ENCODE results near the gene HOXD9. TPM values are rescaled to one million over a fixed set of nuclear protein-coding genes. Genes with fewer than 3 reads are reported as not detected.
A peak's percentile ranks its signal among the peaks of the same experiment; 100 is the strongest.

Gene HOXD9
- total RNA-seq, 1 experiment from 2014 or later = not detected

GRCh38 chr2:176103742-176104315 is 18.7 kb upstream of the HOXD9 start:
- intact Hi-C loops (cut with micrococcal nuclease; ENCODE audit: unreplicated experiment) = no loop called here
- peaks cover 49% of the 10 kb centered on the region for H3K27me3 Mint-ChIP-seq (ENCODE audit: insufficient read depth, unreplicated experiment)
- H3K4me1 Mint-ChIP-seq (ENCODE audit: low read depth, unreplicated experiment) = peaks cover 15% of the 10 kb centered on the region
- no peaks in the 10 kb centered on the region for H3K9me3 Mint-ChIP-seq (ENCODE audit: unreplicated experiment)
- Histone ChIP-seq H3K27me3 (replicated peaks; ENCODE audit: control insufficient read depth, insufficient read depth, low read length) (peaks cover 10% of the 10 kb centered on the region), H3K4me3 (ENCODE audit: low read depth, low read length) (no peak overlapping the region), H3K9me3 (no peaks in the 10 kb centered on the region), H3K4me1 (peaks cover 15% of the 10 kb centered on the region), H3K36me3 (ENCODE audit: control insufficient read depth, insufficient read depth, low read length) (no peaks in the 10 kb centered on the region)
- H3K36me3 Mint-ChIP-seq (ENCODE audit: insufficient read depth, unreplicated experiment) = no peaks in the 10 kb centered on the region
- H3K27ac Mint-ChIP-seq (ENCODE audit: unreplicated experiment) = no peak overlapping the region
- no peak overlapping the region for H3K4me3 Mint-ChIP-seq (ENCODE audit: unreplicated experiment)
- TF ChIP-seq, protein P1, sequence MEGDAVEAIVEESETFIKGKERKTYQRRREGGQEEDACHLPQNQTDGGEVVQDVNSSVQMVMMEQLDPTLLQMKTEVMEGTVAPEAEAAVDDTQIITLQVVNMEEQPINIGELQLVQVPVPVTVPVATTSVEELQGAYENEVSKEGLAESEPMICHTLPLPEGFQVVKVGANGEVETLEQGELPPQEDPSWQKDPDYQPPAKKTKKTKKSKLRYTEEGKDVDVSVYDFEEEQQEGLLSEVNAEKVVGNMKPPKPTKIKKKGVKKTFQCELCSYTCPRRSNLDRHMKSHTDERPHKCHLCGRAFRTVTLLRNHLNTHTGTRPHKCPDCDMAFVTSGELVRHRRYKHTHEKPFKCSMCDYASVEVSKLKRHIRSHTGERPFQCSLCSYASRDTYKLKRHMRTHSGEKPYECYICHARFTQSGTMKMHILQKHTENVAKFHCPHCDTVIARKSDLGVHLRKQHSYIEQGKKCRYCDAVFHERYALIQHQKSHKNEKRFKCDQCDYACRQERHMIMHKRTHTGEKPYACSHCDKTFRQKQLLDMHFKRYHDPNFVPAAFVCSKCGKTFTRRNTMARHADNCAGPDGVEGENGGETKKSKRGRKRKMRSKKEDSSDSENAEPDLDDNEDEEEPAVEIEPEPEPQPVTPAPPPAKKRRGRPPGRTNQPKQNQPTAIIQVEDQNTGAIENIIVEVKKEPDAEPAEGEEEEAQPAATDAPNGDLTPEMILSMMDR (IDR thresholded peaks at IDR 0.05; ENCODE audit: insufficient read depth in 1 of 2, low read depth in 1 of 2, low read length in 1 of 2, severe bottlenecking in 1 of 2, unreplicated experiment in 1 of 2) = no peak
- CTCF ChIA-PET = no interaction called here
- POLR2A ChIA-PET = no interaction called here
- DNase-seq = no peak
- BruUV-seq (replicated peaks) = no TSS peak

DNA sequence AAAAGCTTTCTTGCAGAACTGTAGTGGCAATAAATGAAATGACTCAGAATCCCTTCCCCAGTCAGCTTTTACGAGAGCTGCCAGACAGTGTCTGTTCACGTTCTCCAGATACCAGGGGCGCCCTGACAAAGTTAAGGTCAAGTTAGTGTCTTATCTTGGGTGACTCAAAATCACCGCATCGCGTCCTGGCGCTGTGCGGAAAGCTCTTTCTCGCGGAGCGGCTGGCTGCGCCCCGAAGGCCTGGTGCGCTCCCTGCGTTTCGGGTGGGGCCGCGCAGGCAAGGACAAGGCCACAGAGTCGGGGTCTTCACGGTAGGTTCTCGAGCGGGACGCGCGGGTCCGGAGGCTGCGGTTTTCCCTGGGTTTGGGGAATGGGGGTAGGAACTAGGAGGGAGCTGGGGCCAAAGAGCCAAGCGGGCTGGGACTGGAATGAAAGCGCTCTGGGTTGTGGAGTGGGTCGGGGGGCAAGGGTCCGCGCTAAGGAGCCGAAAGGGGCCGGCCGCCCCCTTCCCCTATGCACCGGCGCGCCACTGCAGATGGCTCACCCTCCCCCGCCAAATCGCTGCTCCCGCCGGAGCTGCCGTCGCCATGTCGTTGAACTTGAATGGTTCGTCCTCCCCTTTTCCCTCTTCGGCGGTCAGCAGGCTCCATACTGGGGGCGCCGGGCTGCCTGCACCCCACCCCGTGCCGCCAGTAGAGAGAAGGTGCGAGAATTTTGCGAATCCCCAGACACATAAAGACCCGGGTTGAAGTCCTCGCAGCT is 18.0 kb upstream of the HOXD9 start:
- POLR2A ChIA-PET = no interaction called here

DNA sequence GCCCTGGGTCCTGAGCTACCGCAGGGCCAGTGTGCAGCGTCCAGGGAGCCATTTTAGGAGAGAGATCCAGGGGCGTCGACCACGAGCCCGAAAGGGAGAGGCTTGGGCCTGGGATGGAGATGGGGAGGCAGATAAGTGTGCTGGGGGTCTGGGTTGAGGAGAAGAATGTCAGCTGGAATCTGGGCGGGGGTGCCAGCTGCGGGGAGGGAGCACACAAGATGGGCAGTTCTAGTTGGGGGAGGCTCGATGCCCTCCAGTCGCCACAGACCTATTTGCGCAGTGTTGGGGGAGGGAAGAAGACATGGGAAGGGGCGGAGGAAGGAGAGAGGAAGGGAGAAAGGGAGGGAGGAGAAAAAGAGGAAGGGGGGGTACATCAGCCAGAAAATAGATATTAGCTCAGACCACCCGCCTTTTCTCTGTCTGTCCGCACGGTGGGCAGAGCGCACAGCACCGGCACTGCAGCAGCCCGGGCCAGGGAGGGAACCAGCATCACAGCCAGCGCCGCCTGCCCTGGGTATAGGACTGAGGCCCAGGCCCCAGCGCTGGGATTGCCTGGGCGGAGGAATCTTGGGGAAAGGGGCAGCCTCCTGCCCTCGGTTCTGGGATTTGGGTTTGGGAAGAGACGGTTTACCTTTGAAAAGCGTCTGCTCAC is 17.3 kb upstream of the HOXD9 start:
- ChIA-PET CTCF (no interaction called here), POLR2A (no interaction called here)
- H3K4me1 ChIP-seq = peaks cover 15% of the 10 kb centered on the region
- intact Hi-C loops (cut with micrococcal nuclease; ENCODE audit: unreplicated experiment) = no loop called here
- no TSS peak for BruUV-seq (replicated peaks)
- H3K36me3 ChIP-seq (ENCODE audit: control insufficient read depth, insufficient read depth, low read length) = no peaks in the 10 kb centered on the region
- no peaks in the 10 kb centered on the region for H3K9me3 ChIP-seq
- Mint-ChIP-seq H3K9me3 (ENCODE audit: unreplicated experiment) (no peaks in the 10 kb centered on the region), H3K27me3 (ENCODE audit: insufficient read depth, unreplicated experiment) (peaks cover 60% of the 10 kb centered on the region), H3K4me1 (ENCODE audit: low read depth, unreplicated experiment) (peaks cover 15% of the 10 kb centered on the region), H3K4me3 (ENCODE audit: unreplicated experiment) (peak overlapping the region; percentile 23), H3K36me3 (ENCODE audit: insufficient read depth, unreplicated experiment) (no peaks in the 10 kb centered on the region), H3K27ac (ENCODE audit: unreplicated experiment) (no peak overlapping the region)
- H3K27me3 ChIP-seq (replicated peaks; ENCODE audit: control insufficient read depth, insufficient read depth, low read length) = peaks cover 10% of the 10 kb centered on the region
- TF ChIP-seq, protein P1 (IDR thresholded peaks at IDR 0.05; ENCODE audit: insufficient read depth in 1 of 2, low read depth in 1 of 2, low read length in 1 of 2, severe bottlenecking in 1 of 2, unreplicated experiment in 1 of 2) = no peak
- DNase-seq = no peak
- H3K4me3 ChIP-seq (ENCODE audit: low read depth, low read length) = no peak overlapping the region

More for the DNA sequence above, 18.0 kb upstream of the HOXD9 start:
- Mint-ChIP-seq H3K27ac (ENCODE audit: unreplicated experiment) (no peak overlapping the region), H3K36me3 (ENCODE audit: insufficient read depth, unreplicated experiment) (no peaks in the 10 kb centered on the region), H3K4me1 (ENCODE audit: low read depth, unreplicated experiment) (peaks cover 15% of the 10 kb centered on the region), H3K27me3 (ENCODE audit: insufficient read depth, unreplicated experiment) (peaks cover 53% of the 10 kb centered on the region), H3K4me3 (ENCODE audit: unreplicated experiment) (peak overlapping the region; percentile 23), H3K9me3 (ENCODE audit: unreplicated experiment) (no peaks in the 10 kb centered on the region)
- H3K36me3 ChIP-seq (ENCODE audit: control insufficient read depth, insufficient read depth, low read length) = no peaks in the 10 kb centered on the region
- H3K4me3 ChIP-seq (ENCODE audit: low read depth, low read length) = no peak overlapping the region
- no peaks in the 10 kb centered on the region for H3K9me3 ChIP-seq
- peaks cover 10% of the 10 kb centered on the region for H3K27me3 ChIP-seq (replicated peaks; ENCODE audit: control insufficient read depth, insufficient read depth, low read length)
- H3K4me1 ChIP-seq = peaks cover 15% of the 10 kb centered on the region
- CTCF ChIA-PET = no interaction called here
- DNase-seq = no peak
- intact Hi-C loops (cut with micrococcal nuclease; ENCODE audit: unreplicated experiment) = no loop called here
- TF ChIP-seq, protein P1 (IDR thresholded peaks at IDR 0.05; ENCODE audit: insufficient read depth in 1 of 2, low read depth in 1 of 2, low read length in 1 of 2, severe bottlenecking in 1 of 2, unreplicated experiment in 1 of 2) = no peak
- BruUV-seq (replicated peaks) = no TSS peak

Data from Caco-2 (cell line).